C4-2B (cell line): ENCODE data around the gene TMEM132D.

ENCODE experiments used
- H3K27ac ChIP-seq: fragments of 450-650 bp; 2 replicates; pipeline ENCODE4 v1.5.1; 2017
- CTCF ChIP-seq: fragments of 450-650 bp; conservative IDR thresholded peaks from 2 replicates; pipeline ENCODE4 v1.5.1; 2017; ENCODE audit warnings: mild to moderate bottlenecking
- ZFX ChIP-seq: fragments of 450-650 bp; IDR thresholded peaks from 2 replicates; pipeline ENCODE4 v1.6.1; 2017

The TMEM132D gene

DNA sequence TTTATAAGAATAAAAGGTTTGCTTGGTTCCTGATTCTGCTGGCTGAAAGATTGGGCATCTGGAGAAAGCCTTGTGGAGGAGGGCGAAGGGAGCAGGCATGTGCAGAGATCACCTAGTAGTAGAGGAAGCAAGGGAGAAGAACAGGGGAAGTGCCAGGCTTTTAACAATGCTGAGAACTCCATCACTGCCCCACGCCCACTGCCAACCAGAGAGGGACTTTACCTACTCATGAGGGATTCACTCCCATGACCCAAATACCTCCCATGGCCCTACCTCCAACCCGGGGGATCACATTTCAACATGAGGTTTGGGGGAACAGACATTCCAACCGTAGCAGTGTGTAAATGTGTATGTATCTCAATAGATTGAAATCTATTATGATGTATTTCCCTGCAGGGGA, 690.3 kb downstream of the TMEM132D start:
- TF ChIP-seq CTCF, result no peak
- no peak for TF ChIP-seq ZFX
- no peak overlapping the region for H3K27ac ChIP-seq

GRCh38 chr12:129211862-129212630, 691.8 kb downstream of the TMEM132D start:
- no peak for TF ChIP-seq CTCF
- no peak for TF ChIP-seq ZFX
- H3K27ac ChIP-seq, result no peak overlapping the region

DNA sequence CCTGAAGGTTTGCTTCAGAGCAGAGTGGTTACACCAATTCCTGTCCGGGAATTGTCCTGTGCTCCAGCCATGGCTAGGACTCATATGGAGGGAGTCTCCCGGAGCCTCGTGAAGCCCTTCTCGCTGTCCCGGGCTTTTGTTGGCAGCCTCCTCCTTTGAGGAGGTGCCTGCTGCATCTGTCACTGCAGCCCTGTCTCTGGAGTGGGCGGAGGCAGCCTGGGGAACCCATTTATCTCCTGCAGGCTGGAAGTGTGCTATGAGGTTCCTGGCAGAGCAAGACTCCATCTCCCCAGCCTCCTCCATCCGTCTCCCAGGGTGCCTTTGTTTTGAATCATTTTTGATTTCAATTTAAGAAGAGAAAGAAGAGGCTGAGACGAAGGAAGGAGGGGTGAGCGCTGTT, 695.3 kb downstream of the TMEM132D start:
- H3K27ac ChIP-seq, result no peak overlapping the region
- no peak for TF ChIP-seq CTCF
- TF ChIP-seq ZFX, result no peak

DNA sequence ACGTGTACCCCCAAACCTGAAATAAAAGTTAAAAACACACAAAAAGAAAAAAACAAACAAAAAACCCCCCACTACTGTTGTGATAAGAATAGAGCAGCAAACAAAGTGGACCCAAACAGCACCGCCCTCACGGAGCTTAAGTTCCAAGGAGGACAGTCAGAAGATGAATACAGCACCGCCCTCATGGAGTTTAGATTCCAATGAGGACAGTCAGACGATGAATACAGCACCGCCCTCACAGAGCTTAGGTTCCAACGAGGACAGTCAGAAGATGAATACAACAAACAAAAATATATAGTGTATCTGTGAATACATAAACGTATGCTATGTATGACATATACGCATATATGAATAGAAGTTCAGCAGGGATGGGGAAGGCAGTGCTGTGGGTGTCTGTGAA, 696.7 kb downstream of the TMEM132D start:
- H3K27ac ChIP-seq, result no peak overlapping the region
- no peak for TF ChIP-seq CTCF

GRCh38 chr12:129203456-129203855, 700.4 kb downstream of the TMEM132D start:
- TF ChIP-seq CTCF (no peak), ZFX (no peak)
- no peak overlapping the region for H3K27ac ChIP-seq

GRCh38 chr12:129202109-129202814, 701.6 kb downstream of the TMEM132D start:
- TF ChIP-seq CTCF (no peak), ZFX (no peak)
- no peak overlapping the region for H3K27ac ChIP-seq

DNA sequence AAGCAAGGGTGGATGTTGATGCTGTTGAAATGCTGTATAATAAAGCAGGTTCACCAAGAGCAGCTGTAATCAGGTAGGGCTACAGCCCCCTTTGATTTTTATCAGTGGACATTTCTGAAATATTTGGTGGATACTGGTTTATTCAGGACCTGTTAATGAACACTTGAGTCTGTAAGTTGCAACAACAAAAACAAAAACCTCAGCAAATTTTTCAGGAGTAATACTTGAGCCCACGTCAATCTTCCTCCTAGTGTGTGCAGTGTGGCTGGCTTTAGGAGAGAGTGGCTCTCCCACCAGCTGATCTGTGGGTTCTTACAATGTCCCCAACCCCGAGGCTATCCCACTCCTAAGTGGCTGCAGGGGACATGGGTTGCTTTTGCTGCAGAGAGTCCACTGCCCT, 702.8 kb downstream of the TMEM132D start:
- no peak overlapping the region for H3K27ac ChIP-seq
- TF ChIP-seq ZFX (no peak), CTCF (no peak)
